ENCODE measurements around the gene MS4A3.
"Not testable (repeated sequence)": the region's sequence is repeated elsewhere in the genome, so short reads cannot be mapped to it uniquely, and the experiment has no call there.

- not testable (repeated sequence) for TF ChIP-seq CTCF (IDR thresholded peaks at IDR 0.05); POLR2A (IDR thresholded peaks at IDR 0.05); POLR2AphosphoS5 (IDR thresholded peaks at IDR 0.05; ENCODE audit: insufficient read depth in 1 of 2, low read depth in 1 of 2)
These were observed 5.6 kb upstream of the MS4A3 start for GRCh38 chr11:60050839-60051238.

Measured in vagina (tissue), 2 donors.